HCT116 (cell line): ENCODE results near the gene ADAMTS14.

Experiments used
- ATF3 ChIP-seq: IDR thresholded peaks from 2 replicates; pipeline ENCODE4 v1.6.1; 2012
- CTCF ChIP-seq, 3 experiments: fragments of 200-600 bp in 1 of 3; sonication (generic) in 1 of 3; IDR thresholded peaks in 2 of 3; conservative IDR thresholded peaks in 1 of 3; 2 replicates each; pipeline ENCODE4 v1.5.1; 2012 to 2017; ENCODE audit warnings: low read depth in 2 of 3, low read length in 2 of 3, antibody characterized with exemption in 1 of 3, borderline replicate concordance in 1 of 3, control low read depth in 1 of 3, mild to moderate bottlenecking in 1 of 3, mixed read lengths in 1 of 3, mixed run types in 1 of 3, moderate library complexity in 1 of 3; ENCODE audit not compliant: insufficient read depth in 1 of 3

DNA sequence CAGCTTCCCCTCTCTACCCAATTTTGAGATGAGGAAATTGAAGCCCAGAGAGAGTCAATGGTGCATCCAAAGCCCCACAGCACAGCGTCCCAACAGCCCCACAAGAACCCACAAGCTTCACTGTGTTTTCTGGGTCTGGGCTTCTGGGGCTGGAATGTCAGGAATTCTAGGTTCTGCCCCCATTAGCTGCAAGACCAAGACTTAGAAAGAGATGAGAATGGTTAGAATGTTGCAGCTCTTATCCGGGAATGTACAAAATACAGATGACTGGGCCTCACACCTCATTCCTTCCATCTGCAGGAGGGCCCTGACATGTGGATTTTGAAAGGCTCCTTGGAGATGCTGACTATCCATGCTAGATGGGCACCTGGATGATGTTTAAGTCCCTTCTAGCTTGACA lies 137.4 kb downstream of the ADAMTS14 start:
- TF ChIP-seq CTCF (IDR thresholded peaks at IDR 0.05 in 2 of 3, conservative IDR thresholded peaks at IDR 0.05 in 1 of 3; ENCODE audit: borderline replicate concordance in 1 of 3, insufficient read depth in 1 of 3, low read depth in 2 of 3, low read length in 2 of 3) = no peak
- TF ChIP-seq ATF3 = no peak
